SKM-1 (cell line): ENCODE results near the gene NARF.
A peak's percentile ranks its signal among the peaks of the same experiment; 100 is the strongest.
"Not testable (repeated sequence)": the region's sequence is repeated elsewhere in the genome, so short reads cannot be mapped to it uniquely, and the experiment has no call there.

Experiments
- DNase-seq: peaks from one replicate; lab custom pipeline; 2025; ENCODE audit not compliant: unreplicated experiment; lab: John Stamatoyannopoulos, UW

Gene NARF

GRCh38 chr17:82445542-82445941 lies 13.0 kb upstream of the NARF start:
- DNase-seq = no peak

- DNase-seq = no peak
These were observed 12.4 kb upstream of the NARF start for GRCh38 chr17:82446124-82446523.

GRCh38 chr17:82446649-82447048 lies 11.9 kb upstream of the NARF start:
- DNase-seq = no peak

- DNase-seq = no peak
These were observed 10.7 kb upstream of the NARF start for GRCh38 chr17:82447876-82448275.

- no peak for DNase-seq
These were observed 9.2 kb upstream of the NARF start for GRCh38 chr17:82449131-82449882.

- no peak for DNase-seq
These were observed 8.6 kb upstream of the NARF start for GRCh38 chr17:82449883-82450356.

DNA sequence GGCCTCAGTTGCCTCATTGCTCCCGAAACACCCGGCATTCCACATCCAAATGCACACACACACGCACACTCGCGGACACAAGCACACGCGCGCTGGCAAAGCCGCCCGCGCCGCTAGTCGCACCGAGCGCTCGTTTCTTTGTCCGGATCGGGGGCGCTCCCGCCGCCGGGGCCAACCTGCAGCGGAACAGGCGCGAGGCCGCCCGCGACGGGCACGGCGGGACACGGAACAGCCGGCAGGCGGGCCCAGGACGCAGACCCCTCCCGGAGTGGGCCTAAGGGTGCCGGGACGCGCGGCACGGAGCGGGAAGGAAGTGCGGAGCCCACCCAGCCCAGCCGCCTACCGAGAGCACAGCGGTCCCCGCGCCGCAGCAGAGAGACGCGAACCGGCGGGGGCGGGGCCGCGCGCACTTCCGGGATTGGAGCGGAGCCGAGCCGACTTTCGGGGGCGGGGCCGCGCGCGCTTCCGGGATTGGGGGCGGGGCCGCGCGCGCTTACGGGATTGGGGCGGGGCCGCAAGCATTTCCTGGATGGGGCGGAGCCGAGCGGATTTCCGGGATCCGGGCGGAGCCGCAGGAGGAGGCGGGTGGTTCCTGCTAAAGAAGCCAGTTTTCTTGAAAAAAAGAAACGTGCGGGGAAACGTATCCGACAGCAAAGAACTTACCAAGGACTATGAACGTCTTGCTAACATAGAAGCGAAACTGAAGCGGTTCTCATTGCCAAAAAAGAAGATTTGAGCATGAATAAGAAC lies 8.0 kb upstream of the NARF start, which contains the start of gene CYBC1:
Gene CYBC1 (minus strand): TSS at position 396 of the 750 bp plus-strand sequence. CDS start 1,498 bp downstream, outside the sequence.
- DNase-seq = peak; percentile 87

- DNase-seq = no peak
These were observed 6.4 kb upstream of the NARF start for GRCh38 chr17:82452162-82452561.

DNA sequence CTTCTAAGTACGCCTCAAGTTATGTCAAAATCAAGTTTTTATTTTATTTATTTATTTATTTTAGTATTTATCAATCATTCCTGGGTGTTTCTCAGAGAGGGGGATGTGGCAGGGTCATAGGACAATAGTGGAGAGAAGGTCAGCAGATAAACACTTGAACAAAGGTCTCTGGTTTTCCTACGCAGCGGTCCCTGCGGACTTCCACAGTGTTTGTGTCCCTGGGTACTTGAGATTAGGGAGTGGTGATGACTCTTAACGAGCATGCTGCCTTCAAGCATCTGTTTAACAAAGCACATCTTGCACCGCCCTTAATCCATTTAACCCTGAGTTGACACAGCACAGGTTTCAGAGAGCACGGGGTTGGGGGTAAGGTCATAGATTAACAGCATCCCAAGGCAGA lies 5.4 kb upstream of the NARF start:
- DNase-seq = not testable (repeated sequence)

- not testable (repeated sequence) for DNase-seq
These were observed 4.8 kb upstream of the NARF start for GRCh38 chr17:82453706-82454105.

- no peak for DNase-seq
These were observed 1.2 kb upstream of the NARF start for GRCh38 chr17:82457073-82457928.

- peak; percentile 88 for DNase-seq
These were observed 687 bp upstream of the NARF start for GRCh38 chr17:82457929-82458178.

DNA sequence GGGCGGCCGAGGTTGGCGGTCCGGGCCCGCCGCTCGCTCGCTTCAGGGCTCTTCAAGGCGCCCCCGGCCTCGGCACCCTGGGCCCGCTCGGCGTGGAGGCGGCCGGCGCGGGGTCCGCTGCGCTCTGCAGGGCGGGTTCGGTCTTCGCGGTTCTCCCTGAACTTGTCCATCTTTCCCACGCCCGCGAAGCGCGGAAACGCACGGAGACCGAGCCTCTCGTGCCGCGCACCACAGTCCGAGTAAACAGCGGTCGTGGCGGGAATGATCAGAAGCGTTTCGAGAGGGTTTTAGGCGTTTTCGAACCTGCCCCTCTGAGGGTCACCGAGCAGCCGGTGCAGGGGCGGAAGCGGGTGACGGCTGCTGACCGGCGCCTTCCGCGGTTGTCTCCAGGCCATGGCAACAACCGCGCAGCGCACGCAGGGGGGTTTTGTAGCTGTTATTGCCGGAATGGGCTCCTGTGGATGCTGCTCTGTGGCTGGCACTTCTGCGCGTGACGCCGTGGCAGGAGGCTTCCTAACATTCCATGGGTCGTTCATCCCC lies 414 bp downstream of the NARF start:
- DNase-seq = no peak

- not testable (repeated sequence) for DNase-seq
These were observed 1.4 kb downstream of the NARF start for GRCh38 chr17:82459936-82460335.

GRCh38 chr17:82461827-82462524 lies 3.4 kb downstream of the NARF start:
- DNase-seq = no peak

DNA sequence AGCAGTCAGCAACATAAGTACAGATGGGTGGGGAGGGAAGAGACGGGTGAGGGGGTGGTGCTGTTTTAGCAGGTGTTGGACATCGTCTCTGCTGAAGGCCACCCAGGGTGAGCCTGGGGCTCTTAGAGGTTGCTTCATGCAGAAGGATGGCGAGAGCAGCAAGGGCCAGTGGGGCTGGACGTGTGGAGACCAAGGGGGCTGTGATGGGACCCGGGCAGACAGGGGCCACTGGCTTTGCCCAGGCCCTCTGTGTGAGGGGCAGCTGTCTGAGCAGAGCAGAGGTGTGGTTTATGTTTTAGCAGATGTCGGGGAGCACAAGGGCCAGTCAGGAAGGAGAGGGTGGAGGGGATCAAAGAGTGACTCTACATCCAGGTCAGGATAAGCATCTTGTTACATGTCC lies 4.8 kb downstream of the NARF start:
- no peak for DNase-seq

GRCh38 chr17:82463925-82464566 lies 5.5 kb downstream of the NARF start:
- no peak for DNase-seq

DNA sequence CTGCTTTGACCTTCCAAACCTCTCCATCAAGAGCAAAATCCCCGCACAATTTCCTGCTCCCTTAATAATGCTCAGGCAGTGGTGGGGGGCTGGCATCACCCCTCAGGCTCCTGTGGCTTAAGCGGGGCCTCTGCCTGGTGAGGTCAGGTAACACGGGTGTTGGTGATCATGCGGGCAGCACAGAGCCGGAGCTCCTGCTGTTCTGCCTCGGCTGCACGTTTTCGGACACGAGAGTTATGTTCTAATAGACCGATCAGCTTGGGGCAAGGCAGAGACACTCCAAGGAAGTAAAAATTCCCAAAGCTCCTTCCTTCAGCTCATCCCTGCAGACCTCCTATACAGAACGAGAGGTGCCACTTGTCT lies 6.0 kb downstream of the NARF start:
- DNase-seq = no peak

DNA sequence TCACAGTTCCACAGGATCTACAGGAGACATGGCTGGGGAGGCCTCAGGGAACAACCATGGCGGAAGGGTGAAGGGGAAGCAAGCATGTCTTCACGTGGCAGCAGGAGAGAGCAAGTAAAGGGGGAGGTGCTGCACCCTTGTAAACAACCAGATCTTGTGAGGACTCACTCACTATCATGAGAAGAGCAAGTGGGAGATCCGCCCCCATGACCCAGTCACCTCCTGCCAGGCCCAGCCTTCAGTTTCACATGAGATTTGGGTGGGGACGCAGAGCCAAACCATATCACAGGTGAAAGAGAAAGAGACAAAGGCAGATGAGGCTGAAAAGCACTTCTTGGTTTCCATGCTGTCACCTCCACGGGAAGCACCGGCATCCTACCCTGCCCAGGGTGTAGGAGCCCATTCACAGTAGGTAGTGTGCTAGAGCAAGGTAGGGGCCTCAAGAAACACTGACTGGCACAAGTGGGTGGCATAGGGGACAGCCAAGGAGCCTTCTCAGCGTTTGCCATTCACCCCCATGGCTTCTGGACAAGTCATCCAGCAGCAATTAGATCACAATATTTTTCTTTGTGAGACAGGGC lies 6.6 kb downstream of the NARF start:
- DNase-seq = no peak

DNA sequence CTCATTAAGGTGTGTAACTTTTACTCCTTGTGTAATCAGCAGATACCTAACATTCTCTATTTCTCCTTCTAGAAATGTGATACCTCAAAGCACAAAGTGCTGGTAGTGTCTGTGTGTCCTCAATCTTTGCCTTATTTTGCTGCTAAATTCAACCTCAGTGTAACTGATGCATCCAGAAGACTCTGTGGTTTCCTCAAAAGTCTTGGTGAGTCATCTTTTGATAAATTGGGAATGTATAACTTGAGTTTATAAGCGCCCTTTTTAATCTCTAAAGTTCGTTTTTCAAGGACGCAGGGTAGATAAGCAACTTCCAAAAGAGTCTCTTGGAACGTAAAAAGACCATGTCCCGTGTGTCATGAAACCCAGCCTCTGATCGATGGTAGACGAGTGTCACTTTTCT lies 10.2 kb downstream of the NARF start:
- DNase-seq = no peak
